NCI-H1048 (cell line): ENCODE data around the gene C6orf118.

Experiments used
- DNase-seq: peaks from one replicate; lab custom pipeline; 2025; lab: John Stamatoyannopoulos, UW

The C6orf118 gene

DNA sequence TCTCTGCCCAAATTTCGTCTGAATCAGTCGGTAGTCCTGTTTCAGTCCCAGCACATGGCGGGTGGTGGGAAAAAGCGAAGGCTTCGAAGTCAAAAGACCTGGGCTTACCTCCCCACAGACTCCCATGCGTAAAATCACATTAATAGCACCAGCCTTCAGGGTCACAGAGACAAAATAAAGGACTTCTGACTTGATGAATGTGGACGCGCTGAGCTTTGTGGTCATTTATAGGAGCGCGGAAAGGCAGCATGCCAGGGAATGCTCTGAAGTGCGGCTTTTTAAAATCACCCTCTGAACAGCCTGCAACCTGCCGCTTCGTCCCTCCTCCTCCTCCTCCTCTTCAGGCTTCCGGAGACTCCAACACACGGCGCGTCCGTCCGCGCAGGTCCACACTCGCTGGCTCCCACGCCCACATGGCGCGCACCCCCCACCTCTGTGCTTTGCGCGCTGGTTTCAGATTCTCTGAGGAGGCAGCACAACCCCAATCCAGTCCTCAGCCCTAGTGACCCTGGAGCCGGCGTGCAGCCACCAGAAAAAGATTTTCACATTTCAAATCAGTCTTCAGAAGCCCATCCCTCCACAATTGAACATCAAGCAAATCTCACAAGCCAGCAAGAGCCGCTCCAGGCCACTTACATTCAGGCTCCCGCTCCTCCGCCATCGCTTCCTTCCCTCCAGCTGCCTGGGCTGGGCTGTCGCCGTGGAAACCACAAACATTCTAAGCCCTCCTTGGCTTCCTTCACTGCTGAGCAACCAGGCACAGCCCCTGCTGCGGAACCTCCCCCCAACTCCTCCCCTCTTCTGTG is at the start of gene C6orf118:
Gene C6orf118 (minus strand): TSS at position 680 of the 806 bp plus-strand sequence. CDS start 19 bp downstream, at position 661.
- peak; percentile 60 for DNase-seq

DNA sequence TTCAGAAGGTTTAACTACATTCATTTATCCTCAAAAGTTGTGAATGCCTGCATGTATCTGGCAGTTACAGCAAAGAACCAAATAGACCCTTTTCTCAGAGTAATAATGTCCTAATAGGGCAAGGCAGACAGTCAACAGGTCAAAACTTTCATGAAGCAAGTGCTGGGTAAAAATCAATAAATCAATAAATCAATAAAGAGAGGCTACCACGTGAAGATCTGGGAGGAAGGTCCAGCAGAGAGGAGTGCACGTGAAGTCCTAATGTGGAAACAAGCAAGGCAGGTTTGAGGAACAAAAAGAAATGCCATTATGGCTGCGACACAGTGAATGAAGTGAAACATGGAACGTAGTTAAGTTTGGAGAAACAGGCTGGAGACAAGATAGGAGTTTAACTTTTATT is 36.3 kb upstream of the C6orf118 start:
- DNase-seq = no peak

DNA sequence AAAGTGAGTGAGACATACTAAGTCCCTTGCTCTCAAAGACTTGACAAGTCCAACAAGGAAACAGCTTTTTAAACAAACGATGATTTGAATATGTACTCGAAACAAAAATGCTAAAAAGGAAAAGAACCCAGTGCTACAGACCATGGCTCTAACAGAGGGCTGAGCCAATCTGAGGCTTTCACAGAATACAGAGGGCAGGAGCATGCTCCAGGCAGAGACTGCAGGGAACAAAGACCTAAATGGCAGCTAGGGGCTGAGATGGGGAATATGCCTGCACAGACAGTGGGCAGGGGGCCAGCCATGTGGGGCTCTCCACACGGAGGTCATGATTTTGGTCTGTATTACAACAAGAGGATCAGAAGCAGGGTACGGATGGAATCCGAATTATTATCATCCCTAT is 31.1 kb upstream of the C6orf118 start:
- no peak for DNase-seq

DNA sequence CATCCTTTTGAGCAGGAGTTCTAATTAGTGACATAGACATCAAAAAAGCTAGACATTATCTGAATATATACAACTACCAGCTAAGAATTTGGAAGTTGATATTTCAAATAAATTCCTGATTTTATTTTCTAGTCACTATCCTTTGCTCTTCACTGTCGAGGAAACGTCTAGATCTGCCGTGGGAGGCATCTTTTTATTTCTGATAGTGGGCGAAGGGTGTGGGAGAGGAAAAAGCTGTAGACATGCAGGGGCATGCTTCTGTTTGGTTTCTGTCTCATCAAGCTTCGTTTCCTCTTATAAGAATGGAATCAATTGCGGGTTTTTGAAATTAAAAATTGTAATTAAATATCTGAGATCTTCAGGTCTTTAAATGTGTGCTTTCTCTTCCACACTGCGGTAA is 16.2 kb upstream of the C6orf118 start:
- no peak for DNase-seq

DNA sequence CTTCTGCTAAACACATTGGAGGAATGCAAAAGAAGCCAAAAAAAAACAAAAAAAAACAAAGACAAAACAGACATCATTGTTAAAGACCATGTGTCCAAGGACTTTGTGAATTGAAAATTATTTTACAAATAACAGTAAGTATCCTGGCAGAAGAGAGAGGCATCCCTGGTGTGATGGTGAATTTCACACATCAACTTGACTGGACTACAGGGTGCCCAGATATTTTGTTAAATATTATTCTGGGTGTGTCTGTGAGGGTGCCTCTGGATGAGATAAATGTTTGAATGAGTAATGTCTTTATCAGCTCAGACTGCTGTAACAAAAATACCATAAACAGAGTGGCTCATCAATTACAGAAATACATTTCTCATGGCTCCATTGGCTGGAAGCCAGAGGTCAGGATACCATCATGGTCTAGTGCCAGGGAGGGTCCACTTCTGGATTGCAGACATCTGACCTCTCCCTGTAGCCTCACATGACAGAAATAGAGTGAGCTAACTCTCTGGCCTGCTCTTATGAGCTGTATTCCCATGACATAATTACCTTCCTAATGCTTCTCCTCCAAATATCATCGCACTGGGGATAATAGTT is 12.2 kb upstream of the C6orf118 start:
- no peak for DNase-seq

- no peak for DNase-seq
Measured at GRCh38 chr6:165321150-165321549, 11.7 kb upstream of the C6orf118 start.

DNA sequence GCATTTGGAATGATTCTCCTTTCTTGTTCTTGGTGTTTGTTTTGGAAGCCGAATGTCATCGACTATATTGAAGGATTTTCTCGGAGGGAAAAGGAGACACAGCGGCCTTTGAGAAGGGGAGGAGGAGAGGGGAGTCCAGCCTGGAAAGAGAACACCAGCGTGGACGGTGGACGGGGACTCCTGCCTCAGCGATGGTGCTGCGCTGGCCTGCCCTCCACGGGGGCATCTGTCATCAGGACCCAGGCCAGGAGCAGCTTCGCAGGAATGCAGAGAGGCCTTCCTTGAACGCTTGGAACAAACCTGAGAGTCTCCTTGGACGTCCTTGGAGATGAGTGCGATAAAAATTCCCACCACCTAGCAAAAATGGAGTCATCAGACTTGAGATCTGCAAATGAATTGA is 8.3 kb upstream of the C6orf118 start:
- no peak for DNase-seq

GRCh38 chr6:165306955-165307354 is 2.5 kb downstream of the C6orf118 start:
- no peak for DNase-seq

DNA sequence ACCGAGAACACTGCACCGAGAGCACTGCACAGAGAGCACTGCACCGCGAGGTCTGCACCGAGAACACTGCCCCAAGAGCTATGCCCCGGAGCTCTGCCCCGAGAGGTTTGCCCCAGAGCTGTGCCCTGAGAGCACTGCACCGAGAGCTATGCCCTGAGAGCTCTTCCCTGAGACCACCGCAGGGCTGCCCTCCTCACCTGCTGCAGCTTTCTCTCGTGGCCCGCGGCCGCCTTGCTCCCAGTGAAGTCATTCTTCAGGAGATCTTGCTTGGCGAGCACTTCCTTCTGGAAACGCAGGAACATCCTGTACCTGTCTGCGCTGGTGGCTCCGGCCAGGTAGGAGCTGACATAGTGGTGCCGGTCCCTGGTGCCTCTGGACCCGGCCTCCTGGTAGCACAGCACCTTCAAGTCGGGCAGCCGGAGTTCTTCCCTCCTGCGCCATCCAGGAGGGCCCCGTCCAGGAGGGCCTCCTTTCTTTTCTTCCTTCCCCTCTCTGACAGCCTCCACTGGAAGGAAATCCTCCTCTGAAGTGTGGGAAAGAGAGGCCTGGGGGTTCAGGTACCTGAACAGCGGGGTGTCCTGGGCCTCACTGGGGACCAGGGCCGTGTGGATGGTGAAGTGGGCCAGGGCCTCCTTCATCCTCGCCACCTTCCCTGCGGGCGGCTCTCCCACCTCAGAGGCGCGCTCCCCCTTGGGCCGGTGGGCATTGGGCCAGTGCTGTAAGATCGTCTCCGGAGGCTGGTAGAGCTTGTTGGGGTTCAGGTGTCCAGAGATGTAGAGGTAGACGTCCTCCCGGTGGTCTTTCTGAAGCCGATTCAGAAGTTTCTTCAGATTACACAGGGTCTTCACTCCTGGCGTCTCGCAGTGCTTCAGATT is 7.8 kb downstream of the C6orf118 start:
- DNase-seq = no peak

- DNase-seq = no peak
Measured at GRCh38 chr6:165300422-165300936, 8.9 kb downstream of the C6orf118 start.

DNA sequence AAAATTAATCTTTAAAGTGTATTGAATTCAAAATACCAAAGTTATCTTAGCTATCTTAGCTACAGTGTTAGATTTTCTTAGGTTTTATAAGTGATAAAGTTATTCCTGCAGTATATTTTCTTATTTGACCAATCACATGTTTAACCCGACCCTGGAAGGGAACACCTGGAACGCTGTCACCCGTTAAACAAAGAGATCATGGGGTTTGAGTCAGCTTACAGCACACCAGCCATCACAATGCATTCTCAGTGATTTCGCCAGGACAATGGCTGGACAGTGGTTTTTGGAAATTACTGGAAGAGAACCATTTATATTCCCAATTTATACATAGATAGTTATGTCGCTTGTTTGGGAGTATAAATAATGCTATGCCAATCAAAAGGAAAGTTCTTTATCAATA is 10.5 kb downstream of the C6orf118 start:
- DNase-seq = no peak

GRCh38 chr6:165298402-165298801 is 11.0 kb downstream of the C6orf118 start:
- DNase-seq = no peak

- no peak for DNase-seq
Measured at GRCh38 chr6:165292657-165293056, 16.7 kb downstream of the C6orf118 start.

GRCh38 chr6:165274611-165275010 is 34.8 kb downstream of the C6orf118 start:
- no peak for DNase-seq

DNA sequence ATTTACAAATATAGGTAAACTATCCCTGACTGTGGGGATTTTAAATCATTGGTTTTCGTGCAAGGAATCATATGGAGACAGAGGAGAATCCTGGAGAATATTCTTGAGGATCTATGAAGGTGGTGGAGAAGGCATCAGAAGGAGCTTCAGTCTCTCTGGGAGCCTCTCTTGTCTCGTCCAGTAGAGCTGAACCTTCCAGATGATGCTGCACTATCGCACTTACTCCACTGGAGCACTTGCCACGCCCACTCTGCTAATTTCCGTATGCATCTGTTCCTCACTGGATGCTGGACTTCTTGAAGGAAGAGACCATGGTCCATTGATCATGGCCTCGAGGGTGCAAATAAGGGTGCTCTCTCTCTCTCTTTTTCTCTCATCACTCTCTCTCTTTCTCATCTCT is 36.8 kb downstream of the C6orf118 start:
- DNase-seq = no peak

GRCh38 chr6:165268987-165269386 is 40.4 kb downstream of the C6orf118 start:
- no peak for DNase-seq

GRCh38 chr6:165266621-165267020 is 42.8 kb downstream of the C6orf118 start:
- no peak for DNase-seq

DNA sequence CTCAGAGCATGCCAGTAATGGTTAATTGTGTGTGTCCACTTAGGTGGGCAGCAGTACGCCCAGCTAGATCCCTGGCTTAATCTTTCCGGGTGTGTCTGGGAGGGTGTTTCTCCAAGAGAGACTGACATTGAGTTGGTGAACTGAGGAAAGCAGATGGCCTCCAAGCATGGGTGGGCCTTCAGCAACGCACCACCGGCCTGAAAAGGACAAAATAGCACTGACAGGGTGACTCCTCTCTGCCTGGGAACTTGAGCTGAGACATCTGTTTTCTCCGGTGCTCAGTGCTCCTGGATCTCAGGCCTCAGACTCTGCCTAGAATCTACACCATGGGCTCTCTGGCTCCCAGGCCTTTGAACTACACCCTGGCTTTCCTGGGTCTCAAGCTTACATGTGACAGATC is 43.2 kb downstream of the C6orf118 start:
- no peak for DNase-seq

GRCh38 chr6:165260462-165260861 is 48.9 kb downstream of the C6orf118 start:
- no peak for DNase-seq

GRCh38 chr6:165249808-165250207 is 59.6 kb downstream of the C6orf118 start:
- DNase-seq = no peak

GRCh38 chr6:165245701-165246100 is 63.7 kb downstream of the C6orf118 start:
- no peak for DNase-seq

- no peak for DNase-seq
Measured at GRCh38 chr6:165245287-165245686, 64.1 kb downstream of the C6orf118 start.
